HG02938 (cell line): ENCODE measurements around the gene FAM110A.

Source experiments
- ATAC-seq: cut with Tn5 transposase; IDR thresholded peaks from one replicate; pipeline ENCODE4 v1.9.1; 2021; ENCODE audit warnings: mild to moderate bottlenecking, moderate library complexity; ENCODE audit not compliant: unreplicated experiment

FAM110A gene

GRCh38 chr20:870758-871157 lies 37.2 kb downstream of the FAM110A start:
- ATAC-seq = no peak

GRCh38 chr20:871436-871835 lies 37.9 kb downstream of the FAM110A start:
- no peak for ATAC-seq

- no peak for ATAC-seq
Measured at GRCh38 chr20:871948-872347, 38.4 kb downstream of the FAM110A start.

GRCh38 chr20:872855-873520 lies 39.5 kb downstream of the FAM110A start:
- no peak for ATAC-seq

GRCh38 chr20:873875-874607 lies 40.5 kb downstream of the FAM110A start:
- no peak for ATAC-seq

GRCh38 chr20:875115-875514 lies 41.6 kb downstream of the FAM110A start:
- no peak for ATAC-seq

- no peak for ATAC-seq
Measured at GRCh38 chr20:877814-878213, 44.3 kb downstream of the FAM110A start.

- ATAC-seq = no peak
Measured at GRCh38 chr20:878511-879307, 45.2 kb downstream of the FAM110A start.

GRCh38 chr20:879626-880025 lies 46.1 kb downstream of the FAM110A start:
- ATAC-seq = no peak

GRCh38 chr20:881051-881782 lies 47.7 kb downstream of the FAM110A start:
- no peak for ATAC-seq

- ATAC-seq = no peak
Measured at GRCh38 chr20:881783-882144, 48.2 kb downstream of the FAM110A start.

- no peak for ATAC-seq
Measured at GRCh38 chr20:884983-885952, 51.8 kb downstream of the FAM110A start.

- no peak for ATAC-seq
Measured at GRCh38 chr20:887137-887536, 53.6 kb downstream of the FAM110A start.

GRCh38 chr20:888057-888456 lies 54.5 kb downstream of the FAM110A start:
- no peak for ATAC-seq

GRCh38 chr20:889106-889505 lies 55.6 kb downstream of the FAM110A start:
- ATAC-seq = no peak

GRCh38 chr20:889932-890463 lies 56.5 kb downstream of the FAM110A start:
- ATAC-seq = no peak

- ATAC-seq = no peak
Measured at GRCh38 chr20:890666-891057, 57.1 kb downstream of the FAM110A start.

- no peak for ATAC-seq
Measured at GRCh38 chr20:891058-891705, 57.7 kb downstream of the FAM110A start.

- ATAC-seq = no peak
Measured at GRCh38 chr20:891706-892080, 58.2 kb downstream of the FAM110A start.
